ENCODE results near the gene TAS1R1. TPM values are rescaled to one million over a fixed set of nuclear protein-coding genes. Genes with fewer than 3 reads are reported as not detected.

The TAS1R1 gene
- total and polyA plus RNA-seq, 9 of the 15 experiments (the other 6 are each of a cell fraction or from before 2014, with no cell fraction given), result 0.06 TPM; not detected in 8

DNA sequence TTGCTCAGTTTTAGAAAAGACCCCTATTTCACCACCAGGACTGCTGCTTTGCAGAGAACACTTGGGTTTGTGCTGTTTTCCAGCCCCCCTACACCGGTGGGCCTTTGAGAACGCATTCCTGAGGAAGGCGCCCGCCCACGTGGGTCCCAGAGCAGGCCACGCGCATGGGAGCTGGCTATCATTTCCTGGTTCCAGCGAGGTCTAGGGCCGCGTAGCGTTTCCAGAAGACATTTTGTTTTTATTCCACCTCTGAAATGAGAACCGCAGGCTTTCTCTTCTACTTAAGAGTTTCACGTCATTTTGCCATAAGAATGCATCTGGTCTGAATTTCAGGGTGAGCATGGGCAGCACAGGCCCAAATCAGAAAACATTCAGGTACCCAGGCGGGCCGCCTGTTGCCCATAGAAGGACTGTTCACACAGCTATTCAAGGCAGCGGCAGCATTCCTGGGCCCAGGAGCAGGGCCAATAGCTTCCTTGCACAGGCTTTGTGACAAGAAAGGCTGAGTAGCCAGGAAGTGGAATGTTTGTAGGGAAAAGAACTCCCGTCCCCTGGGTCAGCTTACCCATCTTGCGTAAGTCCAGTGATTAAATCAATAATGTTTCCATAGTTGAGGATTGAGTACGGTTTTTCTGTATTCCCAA, 48.9 kb downstream of the TAS1R1 start (continued):
- TF ChIP-seq ZNF592 (IDR thresholded peaks at IDR 0.05), result peak; percentile 99
- TF ChIP-seq SLC30A9 (CRISPR knock-in tag; IDR thresholded peaks at IDR 0.05), result no peak
- TF ChIP-seq PTBP1 (IDR thresholded peaks at IDR 0.05; ENCODE audit: low read depth, low read length), result no peak
- no peak; the same call in 1 of the 2 replicates for TF ChIP-seq PTTG1 (tag; IDR thresholded peaks at IDR 0.05; ENCODE audit: low read depth)
- TF ChIP-seq RAD21 (CRISPR knock-in tag; conservative IDR thresholded peaks at IDR 0.05 in 1 of 2, IDR thresholded peaks at IDR 0.05 in 1 of 2), result peak in 1 of 2 experiments; percentile 44; a peak in 3 of 4 replicates
- no peak for TF ChIP-seq PCBP2 (IDR thresholded peaks at IDR 0.05; ENCODE audit: low read depth, low read length, poor library complexity, severe bottlenecking)
- TF ChIP-seq, protein P1, sequence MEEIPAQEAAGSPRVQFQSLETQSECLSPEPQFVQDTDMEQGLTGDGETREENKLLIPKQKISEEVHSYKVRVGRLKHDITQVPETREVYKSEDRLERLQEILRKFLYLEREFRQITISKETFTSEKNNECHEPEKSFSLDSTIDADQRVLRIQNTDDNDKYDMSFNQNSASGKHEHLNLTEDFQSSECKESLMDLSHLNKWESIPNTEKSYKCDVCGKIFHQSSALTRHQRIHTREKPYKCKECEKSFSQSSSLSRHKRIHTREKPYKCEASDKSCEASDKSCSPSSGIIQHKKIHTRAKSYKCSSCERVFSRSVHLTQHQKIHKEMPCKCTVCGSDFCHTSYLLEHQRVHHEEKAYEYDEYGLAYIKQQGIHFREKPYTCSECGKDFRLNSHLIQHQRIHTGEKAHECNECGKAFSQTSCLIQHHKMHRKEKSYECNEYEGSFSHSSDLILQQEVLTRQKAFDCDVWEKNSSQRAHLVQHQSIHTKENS (CRISPR knock-in tag; IDR thresholded peaks at IDR 0.05), result no peak
- TF ChIP-seq, protein P2, sequence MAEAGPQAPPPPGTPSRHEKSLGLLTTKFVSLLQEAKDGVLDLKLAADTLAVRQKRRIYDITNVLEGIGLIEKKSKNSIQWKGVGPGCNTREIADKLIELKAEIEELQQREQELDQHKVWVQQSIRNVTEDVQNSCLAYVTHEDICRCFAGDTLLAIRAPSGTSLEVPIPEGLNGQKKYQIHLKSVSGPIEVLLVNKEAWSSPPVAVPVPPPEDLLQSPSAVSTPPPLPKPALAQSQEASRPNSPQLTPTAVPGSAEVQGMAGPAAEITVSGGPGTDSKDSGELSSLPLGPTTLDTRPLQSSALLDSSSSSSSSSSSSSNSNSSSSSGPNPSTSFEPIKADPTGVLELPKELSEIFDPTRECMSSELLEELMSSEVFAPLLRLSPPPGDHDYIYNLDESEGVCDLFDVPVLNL (CRISPR knock-in tag; IDR thresholded peaks at IDR 0.05; ENCODE audit: low read depth), result no peak
- no peak for TF ChIP-seq FOS (IDR thresholded peaks at IDR 0.05; ENCODE audit: extremely low read depth, insufficient read length)
- no peak; the same call in 1 of the 2 replicates for TF ChIP-seq TCF15 (CRISPR knock-in tag; IDR thresholded peaks at IDR 0.05)
- TF ChIP-seq RFX7 (CRISPR knock-in tag; IDR thresholded peaks at IDR 0.05), result peak; percentile 67; the same call in 1 of the 2 replicates
- peak; percentile 61 for TF ChIP-seq ZNF134 (CRISPR knock-in tag; conservative IDR thresholded peaks at IDR 0.05)
- peak; percentile 62; the same call in 1 of the 2 replicates for TF ChIP-seq MECOM (CRISPR knock-in tag; IDR thresholded peaks at IDR 0.05)
- TF ChIP-seq FIP1L1 (IDR thresholded peaks at IDR 0.05; ENCODE audit: low read depth, low read length, poor library complexity, severe bottlenecking), result no peak
- no peak for TF ChIP-seq SMARCA5 (IDR thresholded peaks at IDR 0.05)
- no peak for TF ChIP-seq HNRNPLL (IDR thresholded peaks at IDR 0.05; ENCODE audit: low read depth, low read length, poor library complexity, severe bottlenecking)
- no peak for TF ChIP-seq TAL1 (IDR thresholded peaks at IDR 0.05)
- TF ChIP-seq RBM14 (IDR thresholded peaks at IDR 0.05; ENCODE audit: borderline replicate concordance, insufficient read depth, low read depth, low read length), result no peak
- TF ChIP-seq ETV6 (IDR thresholded peaks at IDR 0.05; ENCODE audit: borderline replicate concordance in 1 of 2, low read depth in 2 of 2, low read length in 1 of 2), result no peak
- no peak for TF ChIP-seq ETV6 (CRISPR knock-in tag; IDR thresholded peaks at IDR 0.05; ENCODE audit: borderline replicate concordance)
